Hindlimb muscle (tissue), 1 donor: ENCODE measurements around the gene DPP6. TPM values are rescaled to one million over a fixed set of nuclear protein-coding genes. Genes with fewer than 3 reads are reported as not detected.
A peak's percentile ranks its signal among the peaks of the same experiment; 100 is the strongest.

Experiments used
- DNase-seq: peaks from one replicate; pipeline ENCODE4 v3.0.0-alpha.2; 2013
- polyA plus RNA-seq: library from polyadenylated mRNA; unstranded; fragments of 120-200 nt; gene quantifications from one replicate; pipeline ENCODE4 v1.2.1, GENCODE V29; 2013; ENCODE audit not compliant: insufficient read length

DPP6 gene
- polyA plus RNA-seq, 1 donor, result 2.0 TPM

DNA sequence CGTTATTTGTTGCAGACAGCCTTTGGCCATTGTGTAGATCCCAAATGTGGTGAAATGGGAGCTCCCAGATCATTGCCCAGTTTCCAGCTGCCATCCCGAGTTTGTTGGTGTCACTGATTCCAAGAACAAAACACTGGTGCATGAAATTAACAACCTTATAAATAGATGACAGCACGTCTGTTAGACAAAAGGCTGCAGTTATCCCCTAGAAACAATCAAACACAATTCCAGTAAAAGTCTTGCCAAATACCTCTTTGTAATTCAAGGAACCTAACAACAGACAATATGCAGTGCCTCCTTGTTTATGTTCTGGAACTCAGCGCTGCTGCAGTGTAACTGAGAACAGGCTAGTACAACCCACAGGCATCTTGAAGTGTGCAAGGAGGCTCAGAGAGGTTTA, 546.2 kb downstream of the DPP6 start:
- DNase-seq, result peak; percentile 44

DNA sequence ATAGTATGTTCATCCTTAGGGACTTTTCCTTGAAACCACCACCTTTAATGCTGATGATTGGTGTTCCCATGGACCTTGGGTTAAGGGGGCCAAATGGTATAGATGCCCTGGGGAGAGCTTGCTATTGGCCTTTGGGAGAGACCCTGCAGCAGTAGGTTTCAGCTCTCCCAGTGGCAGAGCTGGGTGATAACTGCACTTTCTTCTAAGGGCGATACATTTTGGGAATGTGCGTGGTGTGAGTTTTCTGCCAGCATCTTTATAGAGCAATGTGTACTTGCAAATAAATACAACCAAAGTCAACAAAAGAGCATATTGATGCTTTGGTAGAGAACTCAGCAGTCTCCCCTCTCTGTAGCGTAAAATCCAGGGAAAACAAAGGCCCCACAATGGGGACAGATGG, 546.7 kb downstream of the DPP6 start:
- DNase-seq, result no peak

DNA sequence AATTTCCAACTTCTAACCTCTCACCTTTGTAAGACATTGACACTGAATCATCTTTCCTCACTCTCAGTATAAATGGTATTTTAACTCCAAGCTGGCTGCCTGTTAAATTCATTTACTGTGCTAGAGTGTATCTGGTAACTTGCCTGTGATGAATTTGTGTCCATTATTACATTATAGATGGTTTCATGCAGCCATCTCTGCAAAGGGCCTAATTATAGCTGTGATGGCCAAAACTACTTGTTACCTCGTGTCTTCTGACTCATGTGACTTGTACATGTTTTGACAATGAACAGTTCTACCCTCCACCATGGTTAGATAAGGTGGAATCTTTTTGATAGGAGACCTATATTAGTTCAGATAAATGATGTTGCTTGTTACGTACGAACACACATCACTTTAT, 558.7 kb downstream of the DPP6 start:
- DNase-seq, result no peak

DNA sequence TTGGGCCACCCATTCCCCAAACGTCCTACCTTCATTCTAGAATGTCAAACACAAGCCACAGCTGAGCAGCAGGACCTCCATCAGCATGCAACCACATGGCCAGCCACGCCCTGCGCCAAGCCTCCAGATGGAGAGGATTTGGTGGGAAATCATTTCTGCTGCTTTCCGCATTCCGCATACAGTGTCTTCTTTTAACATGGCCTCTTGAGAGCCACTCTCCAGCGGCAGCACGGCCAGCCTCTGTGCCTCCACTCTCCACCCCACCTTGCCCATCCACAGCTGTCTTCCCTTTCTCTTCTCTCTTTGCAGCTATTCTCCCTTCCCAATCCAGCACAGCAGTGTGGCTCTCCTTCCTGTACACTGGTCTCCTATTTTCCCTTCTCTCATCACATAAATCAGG, 561.6 kb downstream of the DPP6 start:
- DNase-seq, result no peak

DNA sequence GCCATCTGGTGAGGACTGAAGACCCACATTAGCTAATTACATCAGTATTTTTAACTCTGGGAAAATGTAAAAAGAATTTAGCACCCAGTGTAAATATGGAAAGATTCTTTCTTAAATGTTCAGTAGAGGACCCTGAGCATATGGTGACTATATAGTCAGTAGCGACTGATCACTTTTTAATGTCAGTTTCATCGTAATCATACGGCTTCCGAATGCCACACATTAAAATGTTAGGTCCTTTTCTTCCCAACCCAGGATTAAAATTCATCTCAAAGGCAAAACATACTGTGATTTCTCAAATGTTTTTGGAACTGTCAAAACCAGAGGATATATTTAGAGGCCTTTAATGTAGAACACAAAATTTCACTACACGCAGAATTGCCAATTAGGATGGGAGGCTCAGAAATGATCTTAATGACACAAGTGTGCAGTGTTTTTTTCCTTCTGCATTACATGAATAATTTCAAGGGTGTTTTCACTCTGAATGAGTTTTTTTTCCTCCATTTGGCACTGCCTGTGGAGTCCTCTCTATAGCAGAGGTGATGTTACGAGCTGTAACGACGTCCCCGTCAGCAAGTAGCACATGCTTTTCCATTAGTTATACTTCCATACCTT, 568.0 kb downstream of the DPP6 start:
- DNase-seq, result no peak

DNA sequence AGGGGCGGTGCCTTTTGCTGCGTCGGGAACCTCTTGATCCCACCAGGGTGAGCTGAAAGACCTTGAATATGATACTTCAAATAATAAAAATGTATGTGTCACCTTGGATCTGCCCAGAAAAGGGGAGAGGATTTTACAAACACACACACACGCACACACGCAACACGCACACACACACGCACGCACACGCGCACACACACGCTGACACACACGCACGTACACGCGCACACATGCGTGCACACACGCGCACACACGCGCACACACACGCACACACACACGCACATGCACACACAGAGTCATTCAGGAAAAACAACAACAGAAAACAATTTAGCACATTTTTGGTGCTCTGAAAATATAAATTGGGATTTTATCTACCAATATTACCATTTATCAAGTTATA, 571.2 kb downstream of the DPP6 start:
- DNase-seq, result no peak

DNA sequence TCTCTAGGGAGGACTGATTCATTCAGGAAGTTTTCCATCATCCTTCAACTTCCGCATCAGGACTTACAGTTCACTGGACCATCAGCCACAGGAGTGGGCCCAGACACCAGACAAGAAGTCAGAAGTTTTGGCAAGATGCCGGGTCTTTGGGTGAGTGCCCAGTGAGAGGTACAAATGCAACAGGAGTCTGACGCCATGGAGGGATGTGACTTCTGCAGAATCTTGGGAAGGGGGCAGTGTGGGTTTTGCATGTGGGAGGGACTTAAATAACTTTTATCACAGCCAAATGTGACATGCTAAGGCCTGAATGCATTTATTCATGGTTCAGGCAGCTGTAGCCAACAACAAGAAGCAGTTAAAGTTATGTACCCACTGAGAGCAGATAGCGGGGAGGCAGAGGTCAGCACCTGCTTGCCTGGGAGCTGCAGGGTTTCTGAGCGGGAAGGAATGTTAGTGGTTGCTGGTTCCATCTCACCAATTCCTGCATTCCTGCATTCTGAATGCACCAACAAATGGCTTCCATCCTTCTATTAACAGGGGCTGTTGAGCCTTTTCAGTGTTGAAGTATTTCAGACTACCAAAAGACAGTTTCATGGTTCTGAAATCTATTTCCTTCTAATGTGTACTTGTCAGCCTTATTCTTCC, 575.6 kb downstream of the DPP6 start:
- DNase-seq, result peak; percentile 7

DNA sequence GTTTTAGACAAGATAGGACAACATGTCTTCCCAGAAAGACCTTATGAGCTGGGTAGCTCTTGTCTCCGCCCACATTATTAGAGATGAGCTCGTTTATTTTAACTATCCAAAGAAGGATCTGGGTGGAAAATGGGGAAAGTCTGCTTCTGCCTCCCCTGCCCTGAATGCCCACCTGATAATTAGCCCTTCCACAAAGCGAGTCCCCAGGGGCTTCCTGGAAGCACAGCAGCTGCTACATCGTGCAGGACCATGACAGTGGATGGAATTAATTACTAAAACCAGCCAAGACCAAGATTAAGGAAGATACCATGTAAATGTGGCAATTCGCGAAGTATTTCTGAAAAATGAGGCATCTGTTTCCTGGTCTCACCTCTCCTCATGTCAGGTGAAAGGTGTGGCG, 576.4 kb downstream of the DPP6 start:
- no peak for DNase-seq

DNA sequence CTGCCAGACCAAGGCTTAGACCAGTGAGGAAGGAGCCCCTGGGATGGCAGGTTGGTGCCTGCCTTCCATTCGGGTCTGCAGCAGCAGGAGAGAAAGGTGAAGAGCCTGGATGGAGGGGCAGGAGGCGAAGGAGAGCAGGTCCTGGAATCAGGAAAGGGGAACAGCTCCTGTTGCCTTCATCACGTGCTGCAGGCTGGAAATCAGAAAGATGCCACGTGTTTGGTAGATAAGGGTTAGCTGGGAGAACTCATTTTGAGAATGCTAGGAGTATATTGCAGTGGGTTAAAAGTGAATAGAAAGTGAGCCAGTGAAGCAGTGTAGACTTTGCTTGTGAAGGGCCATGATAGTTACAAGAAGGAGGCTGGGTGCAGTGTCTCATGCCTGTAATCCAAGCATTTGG, 579.0 kb downstream of the DPP6 start:
- no peak for DNase-seq

DNA sequence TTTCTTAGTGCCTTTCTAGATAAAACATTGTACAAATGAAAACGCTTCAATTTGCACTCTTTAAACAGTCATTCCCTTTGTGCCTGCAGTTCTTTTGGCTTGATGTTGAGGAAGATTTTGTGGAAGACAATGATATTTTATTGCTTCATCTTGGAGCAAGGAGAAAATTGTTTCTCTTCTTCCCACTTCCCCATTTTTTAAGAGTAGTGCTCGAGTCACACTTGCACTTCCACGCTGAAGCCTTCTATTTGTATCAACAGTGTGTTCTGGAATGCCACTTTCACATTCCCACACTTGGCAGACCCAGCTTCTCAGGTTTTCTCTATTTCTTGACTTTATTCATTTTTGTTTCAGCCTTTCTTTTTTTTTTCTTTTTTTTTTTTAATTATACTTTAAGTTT, 581.4 kb downstream of the DPP6 start:
- no peak for DNase-seq

DNA sequence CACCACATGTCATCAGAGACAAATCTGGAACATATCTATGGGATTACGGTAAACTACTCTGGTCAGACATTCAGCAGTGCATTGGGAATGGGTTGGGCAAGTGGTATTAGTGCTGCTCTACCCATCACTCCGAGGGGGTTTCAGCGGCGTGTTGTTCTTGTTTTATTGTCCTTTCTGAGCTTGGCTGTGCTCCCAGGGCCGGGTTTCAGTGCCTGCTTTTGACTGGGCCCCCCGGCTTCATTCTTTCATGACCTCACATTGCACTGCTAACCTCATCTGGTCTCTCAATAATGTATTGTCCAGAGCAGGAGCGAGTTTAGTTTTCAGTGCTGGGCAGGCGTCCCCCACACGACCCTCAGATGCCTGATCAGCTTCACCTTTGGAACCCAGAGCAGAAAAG, 586.1 kb downstream of the DPP6 start:
- DNase-seq, result no peak

DNA sequence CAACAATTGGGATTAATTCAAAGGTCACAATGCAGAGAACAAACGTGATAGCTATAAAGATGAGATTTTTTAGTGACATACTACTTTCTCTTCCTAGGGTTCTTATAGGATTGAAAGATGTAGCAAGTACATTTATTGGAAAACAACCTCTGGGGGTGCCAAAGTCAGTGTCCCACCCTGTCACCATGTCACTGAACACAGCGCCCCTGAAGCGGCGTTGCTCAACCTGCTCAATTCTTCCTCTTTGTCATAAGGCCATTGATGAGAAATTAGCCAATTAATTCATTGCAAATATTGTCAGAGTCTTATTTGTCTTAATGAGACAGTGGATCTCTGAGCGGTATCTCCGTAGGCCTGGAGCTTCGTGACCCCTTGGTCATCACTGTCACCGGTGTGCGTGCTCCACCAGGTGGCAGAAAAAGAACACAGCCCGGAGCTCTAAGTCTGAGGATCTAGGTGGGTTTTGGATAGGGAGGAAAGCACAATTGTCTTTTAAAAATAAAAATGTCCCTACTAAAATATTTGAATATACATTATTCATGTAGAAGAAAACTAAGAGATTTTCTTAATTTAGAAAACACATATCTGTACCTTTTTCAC, 588.2 kb downstream of the DPP6 start:
- DNase-seq, result no peak

DNA sequence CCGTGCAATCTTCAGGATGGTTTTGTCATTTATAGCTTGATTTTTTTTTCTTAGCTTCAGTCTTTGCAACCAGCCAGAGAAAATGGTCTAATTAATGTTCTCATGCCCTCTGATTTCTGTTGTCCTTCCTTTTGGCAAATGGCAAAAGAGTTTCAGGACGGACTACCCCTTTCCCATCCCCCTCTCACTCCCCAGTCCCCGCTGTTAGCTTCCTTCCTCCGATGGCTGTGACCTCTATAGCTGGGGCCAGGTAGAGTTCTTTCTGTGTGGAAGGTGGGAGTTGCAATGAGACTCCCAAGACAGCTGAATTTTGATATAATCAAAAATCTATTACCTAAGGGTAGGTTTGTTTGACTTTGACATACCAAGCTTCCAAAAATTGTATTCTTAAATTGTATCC, 588.7 kb downstream of the DPP6 start:
- DNase-seq, result no peak

DNA sequence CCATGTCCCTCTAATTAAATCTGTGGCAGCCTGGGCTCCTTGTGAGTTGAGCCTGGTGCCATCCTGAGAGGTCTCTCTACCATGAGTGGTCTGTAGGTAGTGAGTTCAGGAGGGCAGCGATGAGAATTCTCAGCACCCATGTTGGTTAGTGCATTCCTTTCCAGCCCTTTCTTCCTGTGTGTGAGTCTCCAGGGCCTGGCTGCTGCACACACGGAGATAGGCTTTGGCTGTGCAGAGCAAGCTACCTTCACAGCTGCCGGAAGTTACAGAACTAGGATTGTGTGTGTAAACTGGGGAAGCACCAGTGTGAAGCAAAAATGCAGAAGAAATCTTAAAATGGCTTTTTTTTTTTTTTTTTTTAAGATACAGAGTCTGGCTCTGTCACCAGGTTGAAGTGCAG, 592.2 kb downstream of the DPP6 start:
- DNase-seq, result no peak

DNA sequence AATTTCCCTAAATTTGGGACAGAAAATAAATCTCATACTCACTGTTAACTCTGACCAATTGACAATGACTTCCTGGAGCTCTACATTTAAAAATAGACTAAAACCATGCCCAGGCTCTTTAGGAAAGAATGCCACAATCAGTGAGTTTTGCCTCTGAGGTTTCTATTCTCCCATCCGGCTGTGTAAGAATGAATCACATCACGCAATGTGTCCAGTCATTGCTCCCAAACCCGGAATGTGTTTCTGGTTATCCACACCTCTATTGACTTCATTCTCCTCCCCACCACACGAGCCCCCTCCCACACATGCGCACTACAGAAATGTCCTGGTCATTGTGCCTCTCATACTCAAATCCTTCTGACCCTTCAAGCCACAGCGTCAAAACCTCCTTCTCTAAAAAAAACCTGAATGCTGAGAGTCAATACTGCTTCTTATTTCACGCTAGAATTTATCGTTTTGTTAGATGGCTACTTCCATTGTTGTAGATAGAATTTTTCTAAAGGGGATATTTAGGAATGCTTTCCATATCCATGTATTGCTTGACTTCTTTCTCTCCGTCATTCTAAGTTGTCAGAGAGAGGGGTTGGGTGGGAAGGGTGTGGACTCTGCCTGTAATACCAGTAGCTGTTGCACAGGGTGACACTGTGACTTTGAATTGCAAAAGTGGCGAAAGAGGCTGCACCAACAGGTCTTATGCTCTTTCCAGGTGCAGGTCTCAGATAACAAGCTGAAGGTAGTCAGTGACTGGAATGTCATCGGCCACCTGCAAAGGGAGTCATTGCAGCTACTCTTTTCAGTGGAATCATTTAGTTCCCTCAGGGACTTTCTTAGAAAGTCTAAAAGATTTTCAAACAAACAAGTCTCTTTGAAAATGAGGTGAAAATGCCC, 594.2 kb downstream of the DPP6 start:
- DNase-seq, result no peak

DNA sequence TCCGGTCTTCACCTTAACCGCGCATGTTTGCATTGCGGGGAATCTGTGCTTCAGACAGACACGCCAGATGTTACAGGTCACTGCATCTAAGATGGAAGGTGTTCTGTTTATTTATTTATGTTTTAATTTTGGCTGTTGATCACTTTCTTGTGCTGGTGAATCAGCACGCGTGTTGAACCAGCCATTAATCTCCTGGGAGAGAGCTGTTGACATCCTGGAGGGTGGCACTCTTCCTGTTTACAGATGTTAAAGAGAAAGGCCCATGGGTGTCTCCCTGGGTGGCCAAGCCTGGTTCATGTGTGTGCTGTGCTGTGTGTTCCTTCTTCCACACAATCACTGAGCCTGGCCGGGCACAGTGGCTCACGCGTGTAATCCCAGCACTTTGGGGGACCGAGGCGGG, 595.4 kb downstream of the DPP6 start:
- DNase-seq, result no peak

DNA sequence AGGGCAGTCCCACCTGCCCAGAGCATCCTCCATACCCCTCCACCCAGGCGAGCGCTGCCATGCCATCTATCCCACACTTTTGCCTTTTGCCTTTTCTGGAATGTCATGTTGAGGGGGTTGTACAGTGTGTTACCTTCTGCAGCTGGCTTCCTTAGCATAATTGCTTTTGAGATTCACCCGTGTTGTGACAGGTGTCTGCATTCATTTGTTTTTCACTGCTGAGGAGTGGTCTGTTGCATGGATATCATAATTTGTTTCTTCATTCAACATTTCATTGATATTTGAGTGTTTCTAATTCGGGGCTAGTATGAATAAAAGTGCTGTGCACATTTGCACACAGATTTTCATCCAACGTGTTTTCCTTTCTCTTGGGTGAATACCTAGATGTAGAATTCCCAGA, 596.8 kb downstream of the DPP6 start:
- DNase-seq, result no peak

DNA sequence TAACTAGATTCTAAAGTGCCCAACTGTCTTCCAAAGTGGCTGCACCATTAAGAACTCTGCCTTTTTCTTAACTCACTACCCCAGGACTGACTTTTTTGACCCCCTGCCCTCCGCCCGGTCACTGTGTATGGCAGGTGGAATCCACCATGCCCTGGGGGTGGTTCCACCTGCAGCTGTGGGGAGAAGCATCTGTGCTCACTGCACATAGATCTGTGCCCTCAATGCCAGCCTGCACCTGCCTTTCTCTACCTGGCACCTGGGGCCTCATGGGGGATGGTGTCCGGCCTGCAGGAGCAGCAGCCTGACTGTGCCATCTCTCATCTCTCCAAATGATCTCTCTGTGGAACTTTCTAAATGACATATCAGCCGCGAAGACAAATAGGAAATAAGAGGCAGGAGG, 597.2 kb downstream of the DPP6 start:
- no peak for DNase-seq

DNA sequence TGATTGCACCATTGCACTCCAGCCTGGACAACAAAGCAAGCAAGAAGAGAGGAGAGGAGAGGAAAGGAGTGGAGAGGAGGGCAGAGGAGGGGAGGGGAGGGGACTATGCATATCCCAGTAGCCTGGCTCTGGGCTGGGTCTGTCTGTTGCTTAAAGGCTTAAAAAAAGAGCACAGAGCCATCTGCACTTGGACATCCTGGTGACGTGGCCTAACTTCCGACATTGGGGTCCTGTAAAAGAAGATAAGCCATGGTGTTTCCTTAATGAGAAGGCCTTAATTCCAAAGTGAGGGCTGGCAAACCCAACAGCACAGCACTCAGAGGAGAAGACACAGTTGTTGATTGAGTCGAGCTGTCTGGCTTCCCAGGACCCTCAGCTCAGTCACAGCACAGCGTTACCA, 598.1 kb downstream of the DPP6 start:
- no peak for DNase-seq

DNA sequence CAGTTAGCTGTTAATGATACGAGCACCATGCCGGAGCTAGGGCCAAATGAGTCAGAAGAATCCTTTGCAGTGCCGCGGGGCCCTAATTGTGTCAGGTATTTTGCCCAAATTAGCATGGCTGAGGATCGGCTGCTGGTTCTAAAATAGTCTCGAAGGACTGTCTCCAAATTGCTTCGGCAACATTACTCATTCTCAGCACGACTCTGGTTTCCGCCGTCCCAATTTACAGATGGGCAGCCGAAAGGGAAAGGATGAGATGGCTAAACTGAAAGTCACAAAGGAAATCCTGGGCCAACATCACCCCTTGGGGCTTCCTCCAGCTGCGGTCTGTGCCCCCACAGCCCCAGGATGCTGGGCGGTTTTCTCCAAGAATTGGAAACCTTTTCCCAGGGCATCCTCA, 599.3 kb downstream of the DPP6 start:
- DNase-seq, result no peak

DNA sequence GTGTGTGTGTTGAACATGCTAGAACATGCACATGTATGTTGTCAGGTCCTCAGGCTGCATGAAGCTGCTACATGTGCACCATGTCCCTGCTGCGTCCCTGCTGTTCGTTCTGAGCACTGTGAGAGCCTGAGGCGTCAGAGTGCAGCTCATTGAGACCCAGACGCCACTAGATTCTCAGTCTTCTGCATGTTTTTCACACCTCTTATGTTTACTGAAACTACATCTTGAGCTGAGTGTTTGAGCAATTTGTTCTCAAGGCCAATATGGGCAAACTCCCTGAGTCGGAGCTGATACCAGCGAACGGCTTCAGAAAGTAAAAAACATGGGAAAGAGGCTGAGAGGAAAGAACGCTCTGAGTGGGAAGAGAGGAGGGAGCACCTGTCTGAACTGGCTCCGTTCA, 600.4 kb downstream of the DPP6 start:
- DNase-seq, result no peak

DNA sequence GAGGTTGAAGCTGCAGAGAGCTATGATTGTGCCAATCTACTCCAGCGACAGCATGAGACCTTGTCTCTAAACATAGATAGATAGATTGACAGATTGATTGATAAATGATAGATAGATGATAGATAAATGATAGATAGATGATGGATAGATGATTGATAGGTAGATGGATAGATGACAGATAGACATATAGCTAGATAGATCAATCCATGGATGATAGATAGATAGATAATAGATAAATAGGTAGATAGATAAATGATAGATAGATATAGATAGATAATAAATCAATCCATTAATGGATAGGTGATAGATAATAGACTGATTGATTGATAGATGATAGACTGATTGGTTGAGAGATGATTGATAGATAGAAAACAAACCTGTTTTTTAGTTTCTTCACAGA, 601.1 kb downstream of the DPP6 start:
- DNase-seq, result no peak

DNA sequence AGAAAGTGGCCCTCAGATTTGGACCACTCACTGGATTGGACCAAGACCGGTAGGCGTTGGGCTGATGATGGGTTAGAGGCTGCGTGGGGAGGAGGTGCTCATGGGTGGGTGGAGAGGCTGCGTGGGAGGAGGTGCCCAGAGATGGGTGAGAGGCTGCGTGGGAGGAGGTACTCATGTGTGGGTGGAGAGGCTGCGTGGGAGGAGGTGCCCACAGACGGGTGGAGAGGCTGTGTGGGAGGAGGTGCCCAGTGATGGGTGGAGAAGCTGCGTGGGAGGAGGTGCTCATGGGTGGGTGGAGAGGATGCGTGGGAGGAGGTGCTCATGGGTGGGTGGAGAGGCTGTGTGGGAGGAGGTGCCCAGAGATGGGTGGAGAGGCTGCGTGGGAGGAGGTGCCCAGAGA, 604.4 kb downstream of the DPP6 start:
- no peak for DNase-seq

DNA sequence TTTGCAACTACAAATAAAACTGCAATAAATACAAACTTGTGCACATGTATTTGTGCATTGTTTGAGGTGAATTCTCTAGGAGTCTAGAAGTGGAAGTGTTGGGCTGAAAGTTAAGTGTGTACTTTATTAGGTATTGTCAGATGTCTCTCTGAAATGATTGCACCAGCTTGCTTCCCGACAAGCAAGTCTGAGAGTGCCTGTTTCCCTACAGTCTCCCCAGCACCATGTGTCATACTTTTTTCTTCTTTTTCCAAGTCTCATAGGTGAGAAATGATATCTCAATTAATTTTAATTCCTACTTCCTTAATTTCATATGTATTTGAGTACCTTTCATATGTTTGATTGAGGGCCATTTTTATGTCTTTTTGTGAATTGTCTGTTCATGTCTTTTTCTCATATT, 614.6 kb downstream of the DPP6 start:
- no peak for DNase-seq
